HG03460 (cell line): ENCODE measurements around the gene CNDP2.
"Not testable (repeated sequence)": the region's sequence is repeated elsewhere in the genome, so short reads cannot be mapped to it uniquely, and the experiment has no call there.

Experiments used
- ATAC-seq: cut with Tn5 transposase; IDR thresholded peaks from one replicate; pipeline ENCODE4 v1.9.1; 2021; ENCODE audit not compliant: unreplicated experiment

Gene CNDP2

DNA sequence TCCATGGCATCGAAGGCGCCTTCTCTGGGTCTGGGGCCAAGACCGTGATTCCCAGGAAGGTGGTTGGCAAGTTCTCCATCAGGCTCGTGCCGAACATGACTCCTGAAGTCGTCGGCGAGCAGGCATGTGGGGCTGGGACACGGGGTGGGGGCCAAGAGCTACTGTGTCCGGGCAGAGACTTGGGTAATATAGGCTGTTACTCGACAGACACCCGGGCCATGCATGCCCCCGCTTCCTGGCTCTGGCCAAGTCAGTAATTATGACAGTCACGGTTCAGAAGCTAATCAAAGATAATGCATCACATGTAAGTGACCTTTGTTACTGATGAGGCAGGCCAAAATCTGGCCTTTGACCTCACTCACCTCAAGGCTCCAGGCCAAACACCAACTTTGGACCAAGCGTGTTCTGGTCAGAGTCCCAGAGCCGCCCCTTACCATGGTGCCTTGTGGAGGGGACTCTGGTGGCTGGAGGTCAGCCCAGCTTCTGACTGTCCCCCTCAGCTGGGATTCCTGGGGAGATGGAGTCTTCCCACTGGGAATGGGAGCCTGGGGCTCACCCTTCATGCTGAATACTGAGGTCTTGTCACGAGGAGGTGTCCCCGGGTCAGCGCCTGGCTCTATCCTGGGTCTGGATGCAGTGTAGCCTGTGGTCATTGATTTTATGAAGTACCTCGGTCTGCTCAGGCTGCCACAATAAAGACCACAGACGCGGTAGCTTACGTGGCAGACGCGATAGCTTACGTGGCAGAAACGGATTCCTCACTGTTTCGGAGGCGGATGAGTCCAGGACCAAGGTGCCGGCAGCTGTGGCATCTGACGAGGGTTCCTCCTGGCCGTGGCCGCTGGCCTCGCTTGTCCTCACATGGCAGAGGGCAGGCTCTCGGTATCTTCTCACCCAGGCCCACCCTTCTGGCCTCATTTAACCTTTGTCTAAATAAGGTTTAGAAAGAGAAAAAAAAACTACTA lies 20.4 kb downstream of the CNDP2 start:
- ATAC-seq: no peak

DNA sequence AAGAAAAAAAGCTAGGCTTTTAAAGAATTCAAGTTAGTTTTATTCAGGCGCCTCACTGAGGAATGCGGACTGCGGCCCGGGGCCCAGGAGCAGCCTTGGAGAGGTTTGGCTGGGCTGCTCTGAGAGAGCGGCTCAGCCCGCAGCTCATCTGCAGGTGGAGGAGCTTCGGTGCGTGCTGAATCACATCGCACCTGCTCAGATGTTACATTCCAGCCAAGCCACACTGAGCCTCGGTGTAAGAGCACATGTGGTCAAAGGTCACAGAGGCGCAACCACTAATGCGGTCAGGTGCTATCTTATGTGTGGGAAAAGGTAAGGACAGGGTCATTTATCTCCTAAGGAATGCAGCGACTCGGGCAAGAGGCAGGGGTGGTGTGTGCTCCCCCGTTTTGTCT lies 21.1 kb downstream of the CNDP2 start:
- ATAC-seq: no peak

DNA sequence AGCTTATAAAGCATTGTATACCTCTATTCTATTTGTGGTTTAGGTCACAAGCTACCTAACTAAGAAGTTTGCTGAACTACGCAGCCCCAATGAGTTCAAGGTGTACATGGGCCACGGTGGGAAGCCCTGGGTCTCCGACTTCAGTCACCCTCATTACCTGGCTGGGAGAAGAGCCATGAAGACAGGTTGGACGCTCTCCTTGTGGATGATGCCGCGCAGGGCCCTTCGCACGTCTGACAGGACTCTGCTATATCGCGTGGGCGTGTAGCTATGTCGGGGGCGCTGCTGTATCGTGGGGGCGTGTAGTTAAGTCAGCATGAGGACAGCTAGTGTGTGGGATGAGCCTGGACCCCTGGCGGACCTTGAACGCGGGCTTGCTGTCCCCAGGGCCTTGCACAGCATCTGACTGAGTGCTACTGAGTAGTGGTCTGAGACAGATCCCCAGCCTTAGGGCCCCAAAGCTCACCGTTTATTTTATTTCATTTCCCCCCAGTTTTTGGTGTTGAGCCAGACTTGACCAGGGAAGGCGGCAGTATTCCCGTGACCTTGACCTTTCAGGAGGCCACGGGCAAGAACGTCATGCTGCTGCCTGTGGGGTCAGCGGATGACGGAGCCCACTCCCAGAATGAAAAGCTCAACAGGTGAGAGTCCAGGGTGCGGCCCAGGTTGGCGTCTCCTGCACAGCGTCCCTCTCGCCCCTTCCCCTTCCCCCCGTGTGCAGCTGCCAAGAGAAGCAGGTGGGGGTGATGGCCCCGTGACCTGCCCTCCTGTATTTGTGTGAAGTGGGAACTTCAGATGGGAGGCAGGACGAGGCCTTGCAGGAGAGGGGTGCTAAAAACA lies 22.5 kb downstream of the CNDP2 start:
- no peak for ATAC-seq

DNA sequence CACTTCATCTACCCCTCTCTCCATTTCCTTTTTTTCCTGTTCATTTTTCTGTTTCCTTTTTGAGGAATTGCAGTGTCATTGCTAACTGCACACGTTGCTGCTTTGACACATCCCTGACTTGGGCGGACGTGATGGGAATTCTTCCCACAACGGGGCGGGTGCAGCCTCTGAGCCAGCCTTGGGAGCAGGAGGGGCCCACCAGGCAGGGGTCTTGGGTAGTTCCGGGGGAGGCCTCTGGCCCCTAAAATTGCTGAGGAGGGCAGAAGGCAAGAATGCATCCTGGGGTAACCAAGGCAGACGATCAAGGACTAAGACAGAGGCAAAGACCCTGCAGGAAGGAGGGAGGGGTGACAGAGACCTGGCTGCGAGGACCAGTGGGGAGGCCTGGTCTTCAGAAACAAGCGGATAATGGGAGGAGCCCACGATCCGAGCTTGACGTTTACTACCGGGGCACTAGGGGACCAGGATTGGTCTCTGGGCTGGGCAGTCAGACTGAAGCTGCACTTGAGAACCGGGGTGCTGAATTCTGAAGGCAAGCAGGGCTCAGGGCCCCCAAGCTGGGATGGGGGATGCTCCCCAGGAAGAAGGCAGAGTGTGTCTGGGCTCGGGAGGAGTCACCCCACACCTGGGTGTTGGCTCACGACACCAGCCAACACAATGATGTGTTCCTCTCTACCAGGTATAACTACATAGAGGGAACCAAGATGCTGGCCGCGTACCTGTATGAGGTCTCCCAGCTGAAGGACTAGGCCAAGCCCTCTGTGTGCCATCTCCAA lies 23.3 kb downstream of the CNDP2 start:
- ATAC-seq: no peak

DNA sequence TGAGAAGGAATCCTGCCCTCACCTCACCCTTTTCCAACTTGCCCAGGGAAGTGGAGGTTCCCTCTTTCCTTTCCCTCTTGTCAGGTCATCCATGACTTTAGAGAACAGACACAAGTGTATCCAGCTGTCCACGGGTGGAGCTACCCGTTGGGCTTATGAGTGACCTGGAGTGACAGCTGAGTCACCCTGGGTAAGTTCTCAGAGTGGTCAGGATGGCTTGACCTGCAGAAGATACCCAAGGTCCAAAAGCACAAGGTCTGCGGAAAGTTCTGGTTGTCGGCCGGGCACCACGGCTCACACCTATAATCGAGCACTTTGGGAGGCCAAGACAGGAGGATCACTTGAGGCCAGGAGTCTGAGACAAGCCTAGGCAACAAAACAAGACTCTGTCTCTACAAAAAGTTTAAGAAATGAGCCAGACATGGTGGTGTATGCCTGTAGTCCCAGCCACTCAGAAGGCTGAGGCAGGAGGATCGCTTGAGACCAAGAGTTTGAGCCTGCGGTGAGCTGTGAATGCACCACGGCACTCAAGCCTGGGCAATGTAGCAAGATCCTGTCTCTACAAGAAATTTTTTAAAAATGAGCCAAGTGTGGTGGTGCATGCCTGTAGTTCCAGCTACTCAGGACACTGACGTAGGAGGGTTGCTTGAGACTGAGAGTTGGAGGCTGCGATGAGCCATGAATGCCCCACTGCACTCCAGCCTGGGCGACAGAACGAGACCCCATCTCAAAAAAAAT lies 24.1 kb downstream of the CNDP2 start:
- no peak for ATAC-seq

DNA sequence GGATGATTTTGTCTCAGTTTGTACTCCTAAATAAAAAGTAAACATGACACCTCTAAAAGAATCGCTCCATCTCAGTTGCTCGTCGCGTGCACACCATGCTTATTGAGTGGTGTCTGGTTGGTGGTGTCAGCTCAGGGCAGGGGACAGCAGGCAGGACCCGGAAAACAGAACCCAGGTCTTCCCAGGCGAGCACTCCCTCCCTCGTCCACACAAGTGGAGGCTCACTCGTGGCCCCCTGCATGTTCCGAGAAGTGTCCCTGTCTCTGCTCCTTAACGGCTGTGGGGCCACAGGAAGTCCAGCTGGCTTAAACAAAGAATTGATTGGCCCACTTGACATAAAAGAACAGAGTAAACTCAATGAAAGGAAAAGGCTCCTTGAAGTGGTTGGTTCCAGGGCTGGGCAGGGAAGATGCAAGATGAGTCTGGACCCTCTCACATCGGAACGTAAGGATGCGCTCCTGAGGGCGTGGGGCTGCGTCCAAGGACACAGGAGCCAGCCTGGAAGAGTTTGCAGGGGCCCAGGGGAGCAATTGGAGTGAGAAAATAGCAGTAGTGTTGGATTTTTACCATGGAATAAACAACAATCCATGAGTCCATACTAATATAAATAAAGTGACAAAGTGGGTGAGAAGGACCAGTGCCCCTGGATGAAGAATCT lies 25.0 kb downstream of the CNDP2 start:
- no peak for ATAC-seq

DNA sequence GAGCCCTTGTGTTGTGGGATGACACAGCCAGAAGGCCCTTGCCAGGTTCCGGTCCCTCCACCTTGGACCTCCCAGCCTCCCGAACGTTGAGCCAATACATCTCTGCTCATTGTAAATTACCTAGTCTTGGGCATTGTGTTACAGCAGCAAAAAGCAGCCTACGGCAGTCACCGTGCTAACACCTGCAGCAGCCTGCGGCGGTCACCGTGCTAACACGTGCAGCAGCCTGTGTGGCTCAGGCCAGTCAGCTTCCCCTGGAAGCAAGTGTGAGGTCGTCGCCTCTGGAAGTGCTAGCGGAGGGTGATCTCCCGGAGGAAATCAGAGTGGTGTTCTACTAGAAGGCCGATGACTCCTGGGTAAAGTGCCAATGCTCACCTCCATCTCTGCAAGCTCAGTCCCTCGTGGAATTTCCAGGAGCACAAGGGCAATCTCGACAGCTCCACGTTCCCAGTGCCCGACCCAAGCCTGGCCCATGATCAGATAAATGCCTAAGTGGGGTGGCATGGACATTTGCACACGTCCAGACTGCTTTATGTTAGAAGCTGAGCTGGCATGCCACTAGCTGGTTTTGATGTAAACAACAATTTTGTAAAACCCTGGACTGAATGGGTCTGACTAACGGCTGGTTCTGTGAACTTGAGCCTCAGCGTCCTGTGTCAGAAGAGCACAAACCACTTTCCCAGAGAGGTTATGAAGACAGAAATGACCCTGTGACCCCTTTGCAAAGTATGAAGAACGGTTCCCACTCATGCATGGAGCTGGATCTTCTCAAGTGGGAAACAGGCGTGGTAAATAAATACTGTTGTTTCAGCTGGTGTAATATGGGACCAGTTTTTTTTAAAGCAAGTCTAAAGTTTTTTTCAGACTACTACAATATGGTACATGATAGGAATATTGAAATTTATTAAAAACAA lies 26.7 kb downstream of the CNDP2 start:
- no peak for ATAC-seq

DNA sequence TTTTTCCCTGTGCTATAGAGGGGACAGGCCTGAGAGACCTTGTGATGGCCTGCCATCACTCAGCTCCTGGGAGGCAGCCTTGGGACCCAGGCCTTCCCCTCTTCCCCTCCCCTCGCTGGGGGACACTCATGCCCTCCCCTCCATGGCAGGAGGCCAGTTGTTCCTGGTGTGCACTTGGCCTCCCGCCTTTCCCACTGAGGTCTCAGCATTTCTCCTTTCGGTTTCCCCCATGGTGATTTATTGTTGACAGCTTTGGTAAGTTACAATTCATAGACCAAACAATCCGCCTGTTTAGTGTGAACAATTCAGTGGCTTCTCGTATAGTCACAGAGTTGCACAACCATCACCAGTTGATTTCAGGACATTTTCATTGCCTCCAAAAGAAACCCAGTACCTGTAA lies 27.9 kb downstream of the CNDP2 start:
- ATAC-seq: no peak

DNA sequence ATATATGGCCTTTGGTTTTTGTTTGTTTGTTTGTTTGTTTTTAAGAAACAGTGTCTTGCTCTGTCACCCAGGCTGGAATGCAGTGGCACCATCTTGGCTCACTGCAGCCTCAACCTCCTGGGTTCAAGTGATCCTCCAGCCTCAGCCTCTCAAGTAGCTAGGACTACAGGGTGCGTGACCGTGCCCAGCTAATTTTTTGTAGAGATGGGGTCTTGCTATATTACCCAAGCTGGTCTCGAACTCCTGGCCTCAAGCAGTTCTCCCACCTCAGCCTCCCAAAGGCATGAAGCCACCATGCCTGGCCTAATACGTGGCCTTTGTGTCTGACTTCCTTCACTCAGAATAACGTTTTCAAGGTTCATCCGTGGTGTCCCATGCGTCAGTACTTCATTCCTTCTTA lies 28.8 kb downstream of the CNDP2 start:
- ATAC-seq: not testable (repeated sequence)

DNA sequence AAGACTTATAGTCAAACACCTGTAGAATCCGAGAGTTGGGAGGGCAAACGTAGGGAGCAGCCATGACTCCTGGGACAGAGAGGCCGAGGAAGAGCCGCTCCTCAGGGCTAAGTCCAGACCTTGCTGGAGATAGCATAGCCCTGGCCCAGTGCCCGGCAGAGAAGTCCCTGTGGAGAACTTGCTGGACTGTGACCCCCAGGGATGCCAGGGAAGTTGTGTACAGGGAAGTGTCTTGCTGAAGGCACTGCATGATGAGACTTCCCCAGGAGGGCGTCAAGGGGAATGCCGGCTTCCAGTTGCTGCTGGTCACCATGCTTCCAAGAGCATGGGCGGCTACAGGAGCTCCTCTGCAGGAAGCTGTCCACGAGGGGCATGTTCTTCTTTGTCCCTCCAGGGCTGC lies 29.6 kb downstream of the CNDP2 start:
- no peak for ATAC-seq

DNA sequence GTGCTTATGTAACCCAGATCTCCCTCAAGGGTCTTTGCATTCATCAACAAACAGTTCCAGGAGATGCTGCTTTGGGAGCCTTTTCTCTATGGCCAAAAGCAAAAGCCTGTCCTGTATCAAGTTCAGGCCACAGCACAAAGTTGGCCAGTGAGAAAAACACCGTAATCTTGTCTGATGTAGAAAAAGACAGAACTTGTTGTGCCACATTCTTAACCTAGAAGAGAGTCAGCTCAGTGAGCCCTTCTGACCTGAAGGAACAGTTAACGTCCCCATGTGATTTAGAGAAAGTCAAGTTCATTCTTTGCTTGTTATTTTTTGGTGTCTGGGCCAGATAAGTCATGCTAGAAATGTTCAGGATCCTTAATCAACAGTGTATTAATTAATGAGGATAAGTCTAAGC lies 30.3 kb downstream of the CNDP2 start:
- ATAC-seq: no peak

DNA sequence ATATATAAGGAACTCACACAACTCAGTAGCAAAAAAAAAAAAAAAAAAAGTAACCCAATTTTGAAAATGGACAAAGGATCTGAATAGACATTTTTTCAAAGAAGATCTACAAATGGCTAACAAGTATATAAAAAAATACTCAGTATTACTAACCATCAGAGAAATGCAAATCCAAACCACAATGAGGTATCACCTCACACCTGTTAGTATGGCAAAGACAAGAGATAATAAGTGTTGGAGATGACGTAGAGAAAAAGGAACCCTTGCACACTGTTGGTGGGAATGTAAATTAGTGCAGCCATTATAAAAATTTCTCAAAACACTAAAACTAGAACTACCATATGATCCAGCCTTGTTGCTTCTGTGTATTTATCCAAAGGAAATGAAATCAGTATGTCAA lies 32.3 kb downstream of the CNDP2 start:
- no peak for ATAC-seq

DNA sequence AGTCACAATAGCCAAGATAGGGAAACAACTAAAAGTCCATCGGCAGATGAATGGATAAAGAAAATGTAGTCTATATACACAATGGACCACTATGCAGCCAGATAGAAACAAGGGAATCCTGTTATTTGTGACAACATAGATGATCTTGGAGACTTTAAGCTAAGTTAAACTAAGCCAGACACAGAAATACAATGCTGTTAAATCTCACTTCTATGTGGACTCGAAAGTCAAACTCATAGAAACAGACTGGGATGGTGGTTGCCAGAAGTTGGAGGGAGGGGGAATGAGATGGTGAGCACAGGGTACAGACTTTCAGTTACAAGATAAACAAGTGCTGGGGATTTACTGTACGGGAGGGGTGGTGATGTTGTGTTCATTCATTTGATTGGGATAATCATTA lies 32.8 kb downstream of the CNDP2 start:
- ATAC-seq: no peak

DNA sequence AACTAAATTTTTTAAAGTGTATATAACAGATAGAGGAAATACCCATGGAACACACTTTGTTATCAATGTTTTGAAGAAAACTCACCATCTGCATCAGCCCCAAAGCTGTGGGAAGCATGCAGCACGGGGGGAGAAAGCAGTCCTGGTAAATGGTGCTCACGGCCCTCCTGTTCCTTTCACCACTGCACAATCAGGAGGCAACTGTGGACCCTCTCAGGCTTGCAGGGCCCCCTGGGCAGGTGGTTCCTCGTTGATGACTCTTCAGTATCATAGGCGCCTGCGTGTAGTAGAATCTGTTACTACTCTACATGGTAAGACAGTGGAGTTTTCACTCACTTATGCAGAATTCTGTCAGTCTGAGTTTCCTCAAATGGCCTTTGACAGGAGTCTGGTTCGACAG lies 33.2 kb downstream of the CNDP2 start:
- ATAC-seq: no peak

DNA sequence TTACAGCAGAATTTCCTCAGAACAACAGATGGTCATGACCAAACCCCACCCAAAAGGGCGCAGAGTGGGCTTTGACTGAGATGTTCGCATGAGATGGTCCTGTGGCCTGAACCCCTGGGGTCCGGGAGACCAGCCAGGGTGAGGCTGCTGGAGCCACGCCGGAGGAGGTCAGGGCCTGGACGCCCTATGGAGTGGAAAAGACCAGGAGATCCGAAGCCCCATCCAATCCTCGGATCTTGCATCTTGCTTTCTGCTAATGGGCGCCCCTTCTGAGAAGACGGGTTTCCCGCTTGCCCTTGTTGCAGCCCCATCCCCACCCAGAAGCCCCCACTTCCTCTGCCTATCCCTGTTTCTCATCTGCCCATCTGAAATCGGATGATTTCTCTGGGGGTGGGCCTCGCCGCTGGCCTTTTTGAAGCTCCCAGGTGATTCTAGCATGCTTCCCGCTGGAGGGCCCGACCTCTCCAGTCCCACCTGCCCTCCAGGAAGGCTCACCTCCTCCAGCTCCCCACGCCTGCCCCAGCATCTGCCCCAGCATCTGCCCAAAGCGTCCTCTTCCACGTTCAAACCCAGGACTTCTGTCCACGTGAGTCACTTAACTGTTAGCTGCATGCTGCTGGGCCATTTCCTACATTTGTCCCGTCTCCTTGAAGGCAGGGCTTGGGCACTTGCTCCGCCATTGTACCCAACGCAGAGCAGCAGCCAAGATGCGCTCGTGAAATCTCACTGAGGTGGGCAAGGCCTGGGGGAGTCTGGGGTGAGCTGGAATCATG lies 33.8 kb downstream of the CNDP2 start:
- no peak for ATAC-seq

DNA sequence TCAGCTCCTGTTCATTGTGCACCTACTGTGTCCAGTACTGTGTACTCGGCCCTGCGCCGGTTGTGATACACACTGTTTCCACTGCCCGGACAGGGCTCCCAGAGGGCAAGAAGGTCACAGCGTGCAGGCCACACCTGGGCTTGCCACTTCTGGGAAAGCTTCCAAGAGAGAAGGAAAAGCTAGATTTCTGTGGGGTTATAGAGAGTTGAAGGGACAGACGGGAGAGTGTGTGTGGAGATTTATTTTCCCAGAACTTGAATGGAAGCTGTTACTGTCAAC lies 34.4 kb downstream of the CNDP2 start:
- ATAC-seq: no peak

DNA sequence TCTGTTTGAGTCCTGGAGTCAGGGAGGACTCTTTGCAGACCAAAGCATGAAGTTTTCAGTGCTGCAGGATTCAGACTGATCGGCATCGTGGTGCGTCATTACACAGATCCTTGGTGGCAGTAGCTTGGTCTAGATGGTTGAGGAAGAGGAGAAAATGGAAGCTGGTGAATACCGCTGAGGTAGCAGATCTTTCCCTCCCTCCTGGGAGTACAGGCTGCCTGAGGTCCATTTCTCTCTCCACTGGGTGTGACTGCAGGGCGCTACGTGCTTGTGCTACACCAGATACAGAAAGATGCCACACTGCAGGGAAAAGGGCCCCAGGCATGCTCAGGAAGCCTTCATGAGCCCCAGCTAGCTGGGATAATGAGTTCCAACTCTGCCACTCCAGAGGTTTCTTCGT lies 34.9 kb downstream of the CNDP2 start:
- ATAC-seq: no peak

DNA sequence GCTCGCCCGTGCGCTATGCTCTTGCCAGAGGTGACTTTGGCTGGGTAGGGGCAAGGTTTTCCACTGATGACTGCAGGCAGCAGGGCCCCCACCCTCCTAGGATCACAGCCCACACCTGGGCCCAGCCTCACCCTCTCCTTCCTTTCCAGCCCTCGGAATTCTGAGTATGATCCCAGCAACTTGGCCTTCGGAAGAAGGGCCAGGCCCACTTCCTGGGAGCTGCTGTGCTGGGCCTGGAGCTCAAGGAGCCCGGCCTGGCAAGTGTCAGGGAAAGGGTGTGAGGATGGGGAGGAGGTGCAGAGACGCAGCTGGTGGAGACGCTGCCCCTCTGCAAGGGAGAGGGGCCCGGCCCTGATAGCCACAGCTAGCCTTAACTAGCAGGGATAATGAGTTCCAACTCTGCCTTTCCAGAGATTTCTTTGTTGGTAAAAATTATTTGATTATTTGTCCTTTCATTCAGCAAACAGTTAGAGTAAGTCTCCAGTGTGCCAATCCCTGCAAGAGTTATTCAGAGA lies 36.4 kb downstream of the CNDP2 start:
- no peak for ATAC-seq
